SK-N-SH (cell line): ENCODE data around the gene D2HGDH.

Source experiments
- CTCF ChIP-seq: fragments of 200-600 bp; sonication (generic); IDR thresholded peaks from 2 replicates; pipeline ENCODE4 v1.6.1; 2017; ENCODE audit warnings: antibody characterized with exemption, mild to moderate bottlenecking, moderate library complexity
- ELF1 ChIP-seq: IDR thresholded peaks from 2 replicates; pipeline ENCODE4 v1.4.0; 2012
- EZH2phosphoT487 ChIP-seq: fragments of 200-600 bp; sonication (generic); IDR thresholded peaks from 2 replicates; pipeline ENCODE4 v1.6.1; 2017; ENCODE audit warnings: low read depth, mixed run types, mild to moderate bottlenecking, antibody characterized with exemption, moderate library complexity, borderline replicate concordance
- GABPA ChIP-seq: IDR thresholded peaks from 2 replicates; pipeline ENCODE4 v1.4.0; 2012; ENCODE audit warnings: low read depth, mild to moderate bottlenecking
- JUND ChIP-seq: IDR thresholded peaks from 2 replicates; pipeline ENCODE4 v1.4.0; 2012
- MXI1 ChIP-seq: IDR thresholded peaks from 2 replicates; pipeline ENCODE4 v1.6.1; 2012; ENCODE audit warnings: mild to moderate bottlenecking, low read depth, low read length, improper control_type of control experiment
- POLR2AphosphoS5 ChIP-seq: IDR thresholded peaks from 2 replicates; pipeline ENCODE4 v1.6.1; 2012; ENCODE audit warnings: low read depth, low read length
- SMC3 ChIP-seq: IDR thresholded peaks from 2 replicates; pipeline ENCODE4 v1.6.1; 2012; ENCODE audit warnings: low read depth, low read length, improper control_type of control experiment
- TCF12 ChIP-seq: IDR thresholded peaks from 2 replicates; pipeline ENCODE4 v1.4.0; 2012
- USF2 ChIP-seq: fragments of 150-350 bp; IDR thresholded peaks from 2 replicates; pipeline ENCODE4 v1.6.1; 2017; ENCODE audit warnings: antibody characterized with exemption, low read length, low read depth, borderline replicate concordance

- TF ChIP-seq CTCF: no peak
- TF ChIP-seq JUND: no peak
- no peak for TF ChIP-seq GABPA
- no peak for TF ChIP-seq TCF12
- no peak for TF ChIP-seq EZH2phosphoT487
- no peak for TF ChIP-seq USF2
- no peak for TF ChIP-seq POLR2AphosphoS5
- no peak for TF ChIP-seq SMC3
- TF ChIP-seq ELF1: no peak
- no peak for TF ChIP-seq MXI1
Measured at GRCh38 chr2:241808051-241808720, 73.8 kb downstream of the D2HGDH start.
